ENCODE data around the gene BPI.

BPI gene

GRCh38 chr20:38300438-38300837, 3.5 kb upstream of the BPI start:
- H3K27ac ChIP-seq (ENCODE audit: low read depth in 2 of 2, low read length in 2 of 2) = no peak overlapping the region
- H3K4me1 ChIP-seq (ENCODE audit: control insufficient read depth in 2 of 2, insufficient read depth in 2 of 2, low read length in 2 of 2) = no peaks in the 10 kb centered on the region
- no peaks in the 10 kb centered on the region for H3K36me3 ChIP-seq (ENCODE audit: control insufficient read depth in 2 of 2, insufficient read depth in 2 of 2, low read length in 2 of 2)
- H3K27me3 ChIP-seq (ENCODE audit: control insufficient read depth in 2 of 2, insufficient read depth in 2 of 2, low read length in 2 of 2) = peaks cover 0 to 3% of the 10 kb centered on the region in 2 donors
- H3K9me3 ChIP-seq (ENCODE audit: control insufficient read depth in 2 of 2, low read length in 2 of 2) = no peaks in the 10 kb centered on the region
- no peak overlapping the region for H3K4me3 ChIP-seq (ENCODE audit: low read length in 2 of 2)
- H3K9ac ChIP-seq (ENCODE audit: low read depth in 1 of 2, low read length in 2 of 2) = no peak overlapping the region

GRCh38 chr20:38301309-38301708, 2.6 kb upstream of the BPI start:
- Histone ChIP-seq H3K36me3 (ENCODE audit: control insufficient read depth in 2 of 2, insufficient read depth in 2 of 2, low read length in 2 of 2) (no peaks in the 10 kb centered on the region), H3K4me3 (ENCODE audit: low read length in 2 of 2) (no peak overlapping the region), H3K4me1 (ENCODE audit: control insufficient read depth in 2 of 2, insufficient read depth in 2 of 2, low read length in 2 of 2) (no peaks in the 10 kb centered on the region), H3K9ac (ENCODE audit: low read depth in 1 of 2, low read length in 2 of 2) (no peak overlapping the region), H3K27ac (ENCODE audit: low read depth in 2 of 2, low read length in 2 of 2) (no peak overlapping the region), H3K27me3 (ENCODE audit: control insufficient read depth in 2 of 2, insufficient read depth in 2 of 2, low read length in 2 of 2) (peaks cover 0 to 3% of the 10 kb centered on the region in 2 donors), H3K9me3 (ENCODE audit: control insufficient read depth in 2 of 2, low read length in 2 of 2) (no peaks in the 10 kb centered on the region)

GRCh38 chr20:38302786-38303185, 1.2 kb upstream of the BPI start:
- Histone ChIP-seq H3K27ac (ENCODE audit: low read depth in 2 of 2, low read length in 2 of 2) (no peak overlapping the region), H3K9me3 (ENCODE audit: control insufficient read depth in 2 of 2, low read length in 2 of 2) (no peaks in the 10 kb centered on the region), H3K27me3 (ENCODE audit: control insufficient read depth in 2 of 2, insufficient read depth in 2 of 2, low read length in 2 of 2) (peaks cover 0 to 3% of the 10 kb centered on the region in 2 donors), H3K36me3 (ENCODE audit: control insufficient read depth in 2 of 2, insufficient read depth in 2 of 2, low read length in 2 of 2) (no peaks in the 10 kb centered on the region), H3K4me1 (ENCODE audit: control insufficient read depth in 2 of 2, insufficient read depth in 2 of 2, low read length in 2 of 2) (no peaks in the 10 kb centered on the region), H3K9ac (ENCODE audit: low read depth in 1 of 2, low read length in 2 of 2) (no peak overlapping the region), H3K4me3 (ENCODE audit: low read length in 2 of 2) (no peak overlapping the region)

GRCh38 chr20:38304845-38305447, 990 bp downstream of the BPI start:
- Histone ChIP-seq H3K9ac (ENCODE audit: low read depth in 1 of 2, low read length in 2 of 2) (no peak overlapping the region), H3K4me3 (ENCODE audit: low read length in 2 of 2) (no peak overlapping the region), H3K27ac (ENCODE audit: low read depth in 2 of 2, low read length in 2 of 2) (no peak overlapping the region), H3K9me3 (ENCODE audit: control insufficient read depth in 2 of 2, low read length in 2 of 2) (no peaks in the 10 kb centered on the region), H3K27me3 (ENCODE audit: control insufficient read depth in 2 of 2, insufficient read depth in 2 of 2, low read length in 2 of 2) (peaks cover 0 to 3% of the 10 kb centered on the region in 2 donors), H3K4me1 (ENCODE audit: control insufficient read depth in 2 of 2, insufficient read depth in 2 of 2, low read length in 2 of 2) (no peaks in the 10 kb centered on the region), H3K36me3 (ENCODE audit: control insufficient read depth in 2 of 2, insufficient read depth in 2 of 2, low read length in 2 of 2) (no peaks in the 10 kb centered on the region)

- H3K4me3 ChIP-seq (ENCODE audit: low read length in 2 of 2) = no peak overlapping the region
- H3K27me3 ChIP-seq (ENCODE audit: control insufficient read depth in 2 of 2, insufficient read depth in 2 of 2, low read length in 2 of 2) = peaks cover 0 to 3% of the 10 kb centered on the region in 2 donors
- no peaks in the 10 kb centered on the region for H3K9me3 ChIP-seq (ENCODE audit: control insufficient read depth in 2 of 2, low read length in 2 of 2)
- no peaks in the 10 kb centered on the region for H3K4me1 ChIP-seq (ENCODE audit: control insufficient read depth in 2 of 2, insufficient read depth in 2 of 2, low read length in 2 of 2)
- no peak overlapping the region for H3K27ac ChIP-seq (ENCODE audit: low read depth in 2 of 2, low read length in 2 of 2)
- no peak overlapping the region for H3K9ac ChIP-seq (ENCODE audit: low read depth in 1 of 2, low read length in 2 of 2)
- no peaks in the 10 kb centered on the region for H3K36me3 ChIP-seq (ENCODE audit: control insufficient read depth in 2 of 2, insufficient read depth in 2 of 2, low read length in 2 of 2)
These were observed 1.6 kb downstream of the BPI start for GRCh38 chr20:38305541-38305940.

- Histone ChIP-seq H3K36me3 (ENCODE audit: control insufficient read depth in 2 of 2, insufficient read depth in 2 of 2, low read length in 2 of 2) (no peaks in the 10 kb centered on the region), H3K27me3 (ENCODE audit: control insufficient read depth in 2 of 2, insufficient read depth in 2 of 2, low read length in 2 of 2) (peaks cover 0 to 3% of the 10 kb centered on the region in 2 donors), H3K9me3 (ENCODE audit: control insufficient read depth in 2 of 2, low read length in 2 of 2) (no peaks in the 10 kb centered on the region), H3K9ac (ENCODE audit: low read depth in 1 of 2, low read length in 2 of 2) (no peak overlapping the region), H3K4me1 (ENCODE audit: control insufficient read depth in 2 of 2, insufficient read depth in 2 of 2, low read length in 2 of 2) (no peaks in the 10 kb centered on the region), H3K4me3 (ENCODE audit: low read length in 2 of 2) (no peak overlapping the region), H3K27ac (ENCODE audit: low read depth in 2 of 2, low read length in 2 of 2) (no peak overlapping the region)
These were observed 2.4 kb downstream of the BPI start for GRCh38 chr20:38306379-38306778.

- Histone ChIP-seq H3K4me1 (ENCODE audit: control insufficient read depth in 2 of 2, insufficient read depth in 2 of 2, low read length in 2 of 2) (no peaks in the 10 kb centered on the region), H3K27ac (ENCODE audit: low read depth in 2 of 2, low read length in 2 of 2) (no peak overlapping the region), H3K4me3 (ENCODE audit: low read length in 2 of 2) (no peak overlapping the region), H3K36me3 (ENCODE audit: control insufficient read depth in 2 of 2, insufficient read depth in 2 of 2, low read length in 2 of 2) (no peaks in the 10 kb centered on the region), H3K9me3 (ENCODE audit: control insufficient read depth in 2 of 2, low read length in 2 of 2) (no peaks in the 10 kb centered on the region), H3K9ac (ENCODE audit: low read depth in 1 of 2, low read length in 2 of 2) (no peak overlapping the region), H3K27me3 (ENCODE audit: control insufficient read depth in 2 of 2, insufficient read depth in 2 of 2, low read length in 2 of 2) (peaks cover 0 to 3% of the 10 kb centered on the region in 2 donors)
These were observed 3.6 kb downstream of the BPI start for GRCh38 chr20:38307371-38308046.

- Histone ChIP-seq H3K4me1 (ENCODE audit: control insufficient read depth in 2 of 2, insufficient read depth in 2 of 2, low read length in 2 of 2) (no peaks in the 10 kb centered on the region), H3K36me3 (ENCODE audit: control insufficient read depth in 2 of 2, insufficient read depth in 2 of 2, low read length in 2 of 2) (no peaks in the 10 kb centered on the region)
These were observed 4.1 kb downstream of the BPI start for GRCh38 chr20:38308047-38308438.

GRCh38 chr20:38308447-38308846, 4.5 kb downstream of the BPI start:
- no peaks in the 10 kb centered on the region for H3K36me3 ChIP-seq (ENCODE audit: control insufficient read depth in 2 of 2, insufficient read depth in 2 of 2, low read length in 2 of 2)
- H3K27me3 ChIP-seq (ENCODE audit: control insufficient read depth in 2 of 2, insufficient read depth in 2 of 2, low read length in 2 of 2) = peaks cover 0 to 3% of the 10 kb centered on the region in 2 donors
- no peaks in the 10 kb centered on the region for H3K4me1 ChIP-seq (ENCODE audit: control insufficient read depth in 2 of 2, insufficient read depth in 2 of 2, low read length in 2 of 2)
- H3K4me3 ChIP-seq (ENCODE audit: low read length in 2 of 2) = no peak overlapping the region
- H3K9me3 ChIP-seq (ENCODE audit: control insufficient read depth in 2 of 2, low read length in 2 of 2) = no peaks in the 10 kb centered on the region
- H3K9ac ChIP-seq (ENCODE audit: low read depth in 1 of 2, low read length in 2 of 2) = no peak overlapping the region
- no peak overlapping the region for H3K27ac ChIP-seq (ENCODE audit: low read depth in 2 of 2, low read length in 2 of 2)

More at GRCh38 chr20:38308047-38308438, 4.1 kb downstream of the BPI start:
- Histone ChIP-seq H3K9ac (ENCODE audit: low read depth in 1 of 2, low read length in 2 of 2) (no peak overlapping the region), H3K27me3 (ENCODE audit: control insufficient read depth in 2 of 2, insufficient read depth in 2 of 2, low read length in 2 of 2) (peaks cover 0 to 3% of the 10 kb centered on the region in 2 donors), H3K9me3 (ENCODE audit: control insufficient read depth in 2 of 2, low read length in 2 of 2) (no peaks in the 10 kb centered on the region), H3K4me3 (ENCODE audit: low read length in 2 of 2) (no peak overlapping the region), H3K27ac (ENCODE audit: low read depth in 2 of 2, low read length in 2 of 2) (no peak overlapping the region)

GRCh38 chr20:38311091-38311490, 7.1 kb downstream of the BPI start:
- no peaks in the 10 kb centered on the region for H3K27me3 ChIP-seq (ENCODE audit: control insufficient read depth in 2 of 2, insufficient read depth in 2 of 2, low read length in 2 of 2)
- no peaks in the 10 kb centered on the region for H3K9me3 ChIP-seq (ENCODE audit: control insufficient read depth in 2 of 2, low read length in 2 of 2)
- no peaks in the 10 kb centered on the region for H3K36me3 ChIP-seq (ENCODE audit: control insufficient read depth in 2 of 2, insufficient read depth in 2 of 2, low read length in 2 of 2)
- no peak overlapping the region for H3K27ac ChIP-seq (ENCODE audit: low read depth in 2 of 2, low read length in 2 of 2)
- no peak overlapping the region for H3K4me3 ChIP-seq (ENCODE audit: low read length in 2 of 2)
- H3K4me1 ChIP-seq (ENCODE audit: control insufficient read depth in 2 of 2, insufficient read depth in 2 of 2, low read length in 2 of 2) = no peaks in the 10 kb centered on the region
- H3K9ac ChIP-seq (ENCODE audit: low read depth in 1 of 2, low read length in 2 of 2) = no peak overlapping the region
